Measurements from ENCODE around the gene OR5K2. TPM values are rescaled to one million over a fixed set of nuclear protein-coding genes. Genes with fewer than 3 reads are reported as not detected.

Gene OR5K2
- total and polyA plus RNA-seq, 2 donors (not counting 1 experiment from before 2014, with no cell fraction given) = not detected

DNA sequence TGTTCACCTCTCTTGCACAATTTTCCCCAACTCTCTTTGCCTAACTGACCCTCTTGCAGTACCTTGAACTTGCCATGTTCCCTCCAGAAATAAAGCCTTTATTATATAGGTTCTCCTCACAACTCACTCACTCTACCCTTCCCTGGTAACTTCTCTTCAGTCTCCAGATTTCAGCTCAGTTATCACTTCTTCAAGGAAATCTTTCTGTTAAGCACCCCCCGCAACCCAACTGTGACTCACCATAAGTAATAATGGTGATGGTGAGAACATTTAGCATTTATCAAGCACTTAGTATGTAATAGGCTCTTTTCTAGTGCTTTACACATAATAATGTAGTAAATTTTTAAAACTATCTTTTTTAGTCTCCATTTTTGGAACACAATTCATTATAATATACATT lies 42.6 kb upstream of the OR5K2 start:
- Mint-ChIP-seq H3K27ac (no peak overlapping the region), H3K4me3 (no peak overlapping the region), H3K27me3 (no peaks in the 10 kb centered on the region), H3K9me3 (ENCODE audit: insufficient read depth) (peaks cover 4% of the 10 kb centered on the region), H3K4me1 (no peaks in the 10 kb centered on the region)
- no peak overlapping the region for H3K9ac ChIP-seq (ENCODE audit: low read length)
- no peak overlapping the region for H3K4me2 ChIP-seq (replicated peaks; ENCODE audit: low read depth, low read length, poor library complexity, severe bottlenecking)
- DNase-seq = no peak
- intact Hi-C loops (cut with micrococcal nuclease) = no loop called here
- ChIA-PET POLR2A (no interaction called here), CTCF (interaction anchor here (0.6 kb wide), 1 partner anchor 1978 kb away, joined by 3 read pairs; no protein-coding TSS in a partner anchor)
- no peaks in the 10 kb centered on the region for H3K36me3 ChIP-seq (replicated peaks in 1 of 2; ENCODE audit: control extremely low read depth in 1 of 2, control insufficient read depth in 1 of 2, extremely low read depth in 1 of 2, insufficient read depth in 2 of 2, low read length in 1 of 2)
- no peaks in the 10 kb centered on the region for H3K79me2 ChIP-seq (ENCODE audit: control insufficient read depth, insufficient read depth, low read length)
- TF ChIP-seq EZH2 (IDR thresholded peaks at IDR 0.05; ENCODE audit: borderline replicate concordance, insufficient read depth, low read depth, low read length, poor library complexity, severe bottlenecking) (no peak), CTCF (IDR thresholded peaks at IDR 0.05) (no peak)
- H3K27ac ChIP-seq (ENCODE audit: low read length in 2 of 2) = no peak overlapping the region
- H3K4me1 ChIP-seq (ENCODE audit: control insufficient read depth in 2 of 2, insufficient read depth in 2 of 2, low read length in 2 of 2) = no peaks in the 10 kb centered on the region
- no peaks in the 10 kb centered on the region for H3K27me3 ChIP-seq (replicated peaks in 1 of 4; ENCODE audit: control extremely low read depth in 1 of 4, control insufficient read depth in 3 of 4, insufficient read depth in 4 of 4, low read length in 3 of 4)
- no peak for ATAC-seq (ENCODE audit: low read depth)
- no peak overlapping the region for H2AFZ ChIP-seq (ENCODE audit: insufficient read depth, low read depth, low read length, poor library complexity, severe bottlenecking)
- WGBS (ENCODE audit: insufficient coverage) = no CpG with 5 or more reads among the region's 1 CpG
- no peaks in the 10 kb centered on the region for H3K9me3 ChIP-seq (ENCODE audit: control extremely low read depth in 1 of 3, control insufficient read depth in 2 of 3, insufficient read depth in 1 of 3, low read length in 2 of 3)
- no peaks in the 10 kb centered on the region for H4K20me1 ChIP-seq (ENCODE audit: control insufficient read depth, insufficient read depth, low read length, poor library complexity, severe bottlenecking)
- H3K4me3 ChIP-seq (ENCODE audit: control extremely low read depth in 1 of 5, extremely low read depth in 1 of 5, insufficient read depth in 1 of 5, low read depth in 2 of 5, low read length in 4 of 5) = no peak overlapping the region

- Mint-ChIP-seq H3K4me1 (no peaks in the 10 kb centered on the region), H3K9me3 (ENCODE audit: insufficient read depth) (peaks cover 4% of the 10 kb centered on the region), H3K27me3 (no peaks in the 10 kb centered on the region), H3K4me3 (no peak overlapping the region), H3K27ac (no peak overlapping the region)
- no peaks in the 10 kb centered on the region for H3K9me3 ChIP-seq (ENCODE audit: control extremely low read depth in 1 of 3, control insufficient read depth in 2 of 3, insufficient read depth in 1 of 3, low read length in 2 of 3)
- no peak overlapping the region for H3K27ac ChIP-seq (ENCODE audit: low read length in 2 of 2)
- ChIA-PET POLR2A (no interaction called here), CTCF (no interaction called here)
- H3K4me3 ChIP-seq (ENCODE audit: control extremely low read depth in 1 of 5, extremely low read depth in 1 of 5, insufficient read depth in 1 of 5, low read depth in 2 of 5, low read length in 4 of 5) = no peak overlapping the region
- TF ChIP-seq EZH2 (IDR thresholded peaks at IDR 0.05; ENCODE audit: borderline replicate concordance, insufficient read depth, low read depth, low read length, poor library complexity, severe bottlenecking) (no peak), CTCF (IDR thresholded peaks at IDR 0.05) (no peak)
- no peaks in the 10 kb centered on the region for H3K79me2 ChIP-seq (ENCODE audit: control insufficient read depth, insufficient read depth, low read length)
- DNase-seq = no peak
- no peaks in the 10 kb centered on the region for H4K20me1 ChIP-seq (ENCODE audit: control insufficient read depth, insufficient read depth, low read length, poor library complexity, severe bottlenecking)
- intact Hi-C loops (cut with micrococcal nuclease) = no loop called here
- no peaks in the 10 kb centered on the region for H3K27me3 ChIP-seq (replicated peaks in 1 of 4; ENCODE audit: control extremely low read depth in 1 of 4, control insufficient read depth in 3 of 4, insufficient read depth in 4 of 4, low read length in 3 of 4)
- WGBS (ENCODE audit: insufficient coverage) = no CpG with 5 or more reads among the region's 2 CpGs
- no peaks in the 10 kb centered on the region for H3K36me3 ChIP-seq (replicated peaks in 1 of 2; ENCODE audit: control extremely low read depth in 1 of 2, control insufficient read depth in 1 of 2, extremely low read depth in 1 of 2, insufficient read depth in 2 of 2, low read length in 1 of 2)
- no peak for ATAC-seq (ENCODE audit: low read depth)
- no peaks in the 10 kb centered on the region for H3K4me1 ChIP-seq (ENCODE audit: control insufficient read depth in 2 of 2, insufficient read depth in 2 of 2, low read length in 2 of 2)
- H3K4me2 ChIP-seq (replicated peaks; ENCODE audit: low read depth, low read length, poor library complexity, severe bottlenecking) = no peak overlapping the region
- no peak overlapping the region for H2AFZ ChIP-seq (ENCODE audit: insufficient read depth, low read depth, low read length, poor library complexity, severe bottlenecking)
- H3K9ac ChIP-seq (ENCODE audit: low read length) = no peak overlapping the region
These were observed 39.9 kb upstream of the OR5K2 start for GRCh38 chr3:98457543-98457942.

Data from B cell (primary cell).